ENCODE results near the gene OXTR.

OXTR gene

GRCh38 chr3:8805774-8806173 lies 36.4 kb upstream of the OXTR start:
- Histone ChIP-seq H3K4me3 (ENCODE audit: low read depth in 1 of 2, low read length in 1 of 2) (no peak overlapping the region), H3K9me3 (no peaks in the 10 kb centered on the region), H3K4me1 (ENCODE audit: control insufficient read depth in 1 of 2, insufficient read depth in 1 of 2, low read depth in 1 of 2, low read length in 1 of 2) (no peaks in the 10 kb centered on the region), H3K36me3 (no peaks in the 10 kb centered on the region), H3K27me3 (no peaks in the 10 kb centered on the region), H3K27ac (no peak overlapping the region)
- no peak for TF ChIP-seq CTCF (IDR thresholded peaks at IDR 0.05)

- H3K27me3 ChIP-seq: no peaks in the 10 kb centered on the region
- no peaks in the 10 kb centered on the region for H3K4me1 ChIP-seq (ENCODE audit: control insufficient read depth in 1 of 2, insufficient read depth in 1 of 2, low read depth in 1 of 2, low read length in 1 of 2)
- H3K4me3 ChIP-seq (ENCODE audit: low read depth in 1 of 2, low read length in 1 of 2): no peak overlapping the region
- no peaks in the 10 kb centered on the region for H3K9me3 ChIP-seq
- H3K36me3 ChIP-seq: no peaks in the 10 kb centered on the region
- no peak overlapping the region for H3K27ac ChIP-seq
- no peak for TF ChIP-seq CTCF (IDR thresholded peaks at IDR 0.05)
Measured at GRCh38 chr3:8802256-8802655, 32.8 kb upstream of the OXTR start.

GRCh38 chr3:8800016-8800415 lies 30.6 kb upstream of the OXTR start:
- Histone ChIP-seq H3K27me3 (no peaks in the 10 kb centered on the region), H3K36me3 (no peaks in the 10 kb centered on the region), H3K4me1 (ENCODE audit: control insufficient read depth in 1 of 2, insufficient read depth in 1 of 2, low read depth in 1 of 2, low read length in 1 of 2) (no peaks in the 10 kb centered on the region), H3K27ac (no peak overlapping the region), H3K4me3 (ENCODE audit: low read depth in 1 of 2, low read length in 1 of 2) (no peak overlapping the region), H3K9me3 (no peaks in the 10 kb centered on the region)
- TF ChIP-seq CTCF (IDR thresholded peaks at IDR 0.05): no peak

- Histone ChIP-seq H3K9me3 (no peaks in the 10 kb centered on the region), H3K4me3 (ENCODE audit: low read depth in 1 of 2, low read length in 1 of 2) (no peak overlapping the region), H3K4me1 (ENCODE audit: control insufficient read depth in 1 of 2, insufficient read depth in 1 of 2, low read depth in 1 of 2, low read length in 1 of 2) (no peaks in the 10 kb centered on the region), H3K27ac (no peak overlapping the region), H3K36me3 (no peaks in the 10 kb centered on the region), H3K27me3 (no peaks in the 10 kb centered on the region)
- TF ChIP-seq CTCF (IDR thresholded peaks at IDR 0.05): no peak
Measured at GRCh38 chr3:8794247-8794646, 24.8 kb upstream of the OXTR start.

- Histone ChIP-seq H3K36me3 (no peaks in the 10 kb centered on the region), H3K4me1 (ENCODE audit: control insufficient read depth in 1 of 2, insufficient read depth in 1 of 2, low read depth in 1 of 2, low read length in 1 of 2) (no peaks in the 10 kb centered on the region), H3K4me3 (ENCODE audit: low read depth in 1 of 2, low read length in 1 of 2) (no peak overlapping the region), H3K27ac (no peak overlapping the region), H3K9me3 (no peaks in the 10 kb centered on the region), H3K27me3 (no peaks in the 10 kb centered on the region)
- TF ChIP-seq CTCF (IDR thresholded peaks at IDR 0.05): no peak
Measured at GRCh38 chr3:8793242-8793641, 23.8 kb upstream of the OXTR start.

GRCh38 chr3:8790529-8790928 lies 21.1 kb upstream of the OXTR start:
- Histone ChIP-seq H3K36me3 (no peaks in the 10 kb centered on the region), H3K9me3 (no peaks in the 10 kb centered on the region), H3K27ac (no peak overlapping the region), H3K27me3 (no peaks in the 10 kb centered on the region), H3K4me3 (ENCODE audit: low read depth in 1 of 2, low read length in 1 of 2) (no peak overlapping the region), H3K4me1 (ENCODE audit: control insufficient read depth in 1 of 2, insufficient read depth in 1 of 2, low read depth in 1 of 2, low read length in 1 of 2) (no peaks in the 10 kb centered on the region)
- TF ChIP-seq CTCF (IDR thresholded peaks at IDR 0.05): no peak
